WI38 (cell line): Measurements from ENCODE around the gene CD53.
"Not testable (repeated sequence)": the region's sequence is repeated elsewhere in the genome, so short reads cannot be mapped to it uniquely, and the experiment has no call there.

Experiments
- H3K4me3 ChIP-seq: 2 replicates; pipeline ENCODE4 v1.5.1; 2011; ENCODE audit warnings: low read depth, mild to moderate bottlenecking, control low read depth, low read length
- TF ChIP-seq, protein P1 (sequence below): IDR thresholded peaks from 2 replicates; pipeline ENCODE4 v1.5.1; 2012; ENCODE audit warnings: low read depth, mild to moderate bottlenecking, control low read depth, low read length

CD53 gene, protein sequence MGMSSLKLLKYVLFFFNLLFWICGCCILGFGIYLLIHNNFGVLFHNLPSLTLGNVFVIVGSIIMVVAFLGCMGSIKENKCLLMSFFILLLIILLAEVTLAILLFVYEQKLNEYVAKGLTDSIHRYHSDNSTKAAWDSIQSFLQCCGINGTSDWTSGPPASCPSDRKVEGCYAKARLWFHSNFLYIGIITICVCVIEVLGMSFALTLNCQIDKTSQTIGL

DNA sequence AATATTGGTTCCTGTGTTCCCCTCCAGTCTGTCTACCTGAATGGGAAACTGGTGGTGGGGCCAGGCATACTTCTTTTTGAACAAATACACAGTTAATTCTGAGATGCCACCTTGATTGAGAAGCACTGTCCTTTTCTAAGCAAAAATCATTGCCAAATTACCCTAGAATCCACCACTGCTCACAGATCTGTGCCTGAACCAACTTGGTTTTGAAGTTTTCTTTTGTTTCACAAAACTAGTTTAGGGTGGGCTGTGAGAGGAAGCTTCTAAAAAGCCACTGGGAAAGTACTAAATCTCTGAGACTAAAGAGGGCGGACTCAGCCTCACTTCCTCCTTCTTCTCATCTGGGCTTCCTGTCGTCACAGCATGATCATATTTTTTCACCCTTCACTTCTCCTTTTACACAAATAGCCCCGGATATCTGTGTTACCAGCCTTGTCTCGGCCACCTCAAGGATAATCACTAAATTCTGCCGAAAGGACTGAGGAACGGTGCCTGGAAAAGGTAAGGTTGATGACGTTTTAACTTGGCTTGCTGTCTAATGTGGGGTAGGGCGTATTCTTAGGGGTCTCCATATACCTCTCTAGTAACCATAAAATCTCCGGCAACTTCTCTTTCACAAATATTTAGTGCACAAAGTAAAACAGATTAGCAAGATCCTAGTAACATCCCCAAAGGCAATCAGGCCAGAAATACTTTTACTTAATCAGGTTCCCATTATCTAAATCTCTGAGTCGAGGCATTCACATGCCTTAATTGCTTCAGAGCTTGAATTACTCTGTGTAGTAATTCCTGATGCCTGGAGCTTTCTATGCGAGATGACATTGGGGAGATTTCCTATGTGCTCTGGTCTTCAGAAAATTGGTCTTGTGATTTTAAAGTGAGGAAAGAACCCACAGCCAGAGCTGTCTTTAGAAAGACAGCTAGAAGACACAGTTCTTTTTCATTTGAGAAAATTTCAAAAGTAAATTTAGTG lies at the start of gene CD53:
Gene CD53, plus strand, starts transcription at position 404 of the 976 bp plus-strand sequence. CDS start 18,261 bp downstream, outside the sequence.
- H3K4me3 ChIP-seq: no peak within 1 kb of the TSS
- TF ChIP-seq, protein P1, sequence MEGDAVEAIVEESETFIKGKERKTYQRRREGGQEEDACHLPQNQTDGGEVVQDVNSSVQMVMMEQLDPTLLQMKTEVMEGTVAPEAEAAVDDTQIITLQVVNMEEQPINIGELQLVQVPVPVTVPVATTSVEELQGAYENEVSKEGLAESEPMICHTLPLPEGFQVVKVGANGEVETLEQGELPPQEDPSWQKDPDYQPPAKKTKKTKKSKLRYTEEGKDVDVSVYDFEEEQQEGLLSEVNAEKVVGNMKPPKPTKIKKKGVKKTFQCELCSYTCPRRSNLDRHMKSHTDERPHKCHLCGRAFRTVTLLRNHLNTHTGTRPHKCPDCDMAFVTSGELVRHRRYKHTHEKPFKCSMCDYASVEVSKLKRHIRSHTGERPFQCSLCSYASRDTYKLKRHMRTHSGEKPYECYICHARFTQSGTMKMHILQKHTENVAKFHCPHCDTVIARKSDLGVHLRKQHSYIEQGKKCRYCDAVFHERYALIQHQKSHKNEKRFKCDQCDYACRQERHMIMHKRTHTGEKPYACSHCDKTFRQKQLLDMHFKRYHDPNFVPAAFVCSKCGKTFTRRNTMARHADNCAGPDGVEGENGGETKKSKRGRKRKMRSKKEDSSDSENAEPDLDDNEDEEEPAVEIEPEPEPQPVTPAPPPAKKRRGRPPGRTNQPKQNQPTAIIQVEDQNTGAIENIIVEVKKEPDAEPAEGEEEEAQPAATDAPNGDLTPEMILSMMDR: no peak

DNA sequence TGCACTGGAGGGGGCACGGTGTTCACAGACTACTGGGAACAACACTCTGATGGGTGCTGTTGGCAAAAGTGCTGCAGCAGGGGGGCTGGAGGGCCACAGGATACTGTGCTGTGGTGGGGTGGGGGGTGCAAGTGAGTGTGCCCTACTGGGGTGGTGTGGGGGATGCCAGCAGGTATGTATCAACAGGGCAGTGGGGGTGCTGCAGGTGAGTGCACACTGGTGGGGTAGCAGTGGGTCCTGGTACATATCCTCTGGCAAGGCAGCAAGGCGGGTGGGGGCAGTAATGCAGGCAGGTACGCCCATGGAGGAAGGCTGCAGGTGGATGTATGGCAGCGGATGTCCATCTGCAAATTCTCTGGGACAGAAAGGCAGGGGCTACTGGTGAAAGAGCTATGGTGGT lies 48.8 kb upstream of the CD53 start:
- TF ChIP-seq, protein P1: no peak

DNA sequence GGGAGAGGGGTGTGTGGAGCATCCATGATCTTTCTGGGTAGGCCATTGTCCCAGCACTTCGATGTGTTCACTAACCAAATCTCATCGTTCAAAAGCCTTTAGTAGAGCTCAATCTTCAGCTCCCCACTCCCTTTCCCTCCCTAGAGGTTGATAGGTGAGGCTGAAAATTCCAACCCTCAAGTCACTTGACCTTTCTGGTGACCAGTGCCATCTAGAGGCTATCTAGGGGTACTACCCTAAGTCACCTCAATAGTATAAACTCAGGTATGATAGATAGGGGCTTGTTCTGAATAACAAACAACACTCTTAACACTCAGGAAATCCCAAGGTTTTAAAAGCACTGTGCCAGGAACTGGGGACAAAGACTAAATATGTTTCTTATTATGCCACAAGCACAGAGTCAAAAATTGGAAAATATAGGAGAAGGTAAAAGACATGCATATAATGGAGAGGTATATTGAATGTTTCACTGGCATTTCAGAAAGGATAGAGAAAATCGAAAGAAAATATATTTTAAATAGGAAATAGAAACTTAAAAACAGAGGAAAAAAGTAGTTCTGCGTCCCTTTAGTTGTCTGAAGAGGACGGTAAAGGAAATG lies 42.9 kb upstream of the CD53 start:
- H3K4me3 ChIP-seq: no peak overlapping the region
- TF ChIP-seq, protein P1: peak; percentile 62

More for the DNA sequence above, 48.8 kb upstream of the CD53 start:
- H3K4me3 ChIP-seq: no peak overlapping the region

DNA sequence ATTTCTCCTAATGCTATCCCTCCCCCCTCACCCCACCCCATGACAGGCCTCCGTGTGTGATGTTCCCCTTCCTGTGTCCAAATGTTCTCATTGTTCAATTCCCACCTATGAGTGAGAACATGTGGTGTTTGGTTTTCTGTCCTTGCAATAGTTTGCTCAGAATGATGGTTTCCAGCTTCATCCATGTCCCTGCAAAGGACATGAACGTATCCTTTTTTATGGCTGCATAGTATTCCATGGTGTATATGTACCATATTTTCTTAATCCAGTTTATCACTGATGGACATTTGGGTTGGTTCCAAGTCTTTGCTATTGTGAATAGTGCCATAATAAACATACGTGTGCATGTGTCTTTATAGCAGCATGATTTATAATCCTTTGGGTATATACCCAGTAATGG lies 39.2 kb upstream of the CD53 start:
- not testable (repeated sequence) for H3K4me3 ChIP-seq

DNA sequence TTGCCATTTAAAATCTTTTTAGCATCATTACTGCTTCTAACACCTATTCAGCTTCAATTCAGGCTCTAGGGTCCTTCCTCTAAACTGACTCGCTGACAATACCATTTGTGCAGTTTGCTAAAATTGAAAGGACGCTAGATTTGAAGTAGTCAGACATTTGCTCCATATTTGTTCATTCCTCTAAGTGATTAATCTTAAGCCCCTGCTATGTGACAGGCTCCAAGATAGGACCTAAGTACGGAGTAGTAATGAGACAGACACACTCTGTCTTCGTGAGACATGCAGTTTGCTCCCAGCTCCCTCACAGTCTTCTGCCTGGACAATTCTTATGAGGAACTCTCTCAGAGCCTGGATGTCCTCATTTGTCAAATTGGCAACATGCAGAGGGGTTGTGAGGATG lies 26.1 kb upstream of the CD53 start:
- TF ChIP-seq, protein P1: no peak
- no peak overlapping the region for H3K4me3 ChIP-seq

DNA sequence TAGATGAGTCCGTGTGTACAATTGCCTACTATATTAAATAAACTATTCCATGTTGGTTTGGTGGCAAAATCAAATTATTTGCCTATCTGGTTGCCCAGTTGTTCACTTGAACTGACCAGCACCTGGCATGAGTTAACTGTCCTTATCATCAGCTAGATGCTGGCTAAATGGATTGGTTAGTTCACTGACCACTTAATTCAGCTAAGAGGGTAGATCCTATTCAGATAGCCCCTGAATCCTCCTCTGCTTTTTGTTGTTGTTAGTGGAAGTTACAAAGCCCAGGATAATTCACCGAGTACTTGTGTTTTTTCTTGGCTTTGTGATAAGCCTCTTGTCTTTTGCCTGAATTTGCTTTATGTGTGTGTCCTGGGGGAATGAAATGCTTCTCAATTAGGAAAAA lies 22.8 kb upstream of the CD53 start:
- TF ChIP-seq, protein P1: no peak
- no peak overlapping the region for H3K4me3 ChIP-seq

DNA sequence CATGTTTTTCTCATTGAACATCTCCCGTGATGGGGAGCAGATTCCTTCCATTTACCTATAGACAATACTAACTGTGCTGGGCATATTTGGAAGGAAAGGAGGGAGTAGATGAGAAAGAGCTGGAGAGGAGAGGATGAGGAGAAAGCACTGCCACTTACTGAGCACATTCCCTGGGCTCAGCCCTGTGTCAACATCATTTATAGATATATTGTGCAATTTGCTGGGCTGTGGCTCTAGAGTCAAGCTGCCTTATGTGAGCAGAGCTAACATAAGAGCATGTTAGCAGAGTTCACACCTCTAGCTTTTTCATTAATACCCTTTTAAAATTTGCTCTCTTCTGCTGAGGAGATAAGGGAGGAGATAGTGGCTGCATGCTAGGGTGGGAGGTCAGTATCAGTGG lies 22.3 kb upstream of the CD53 start:
- TF ChIP-seq, protein P1: no peak
- H3K4me3 ChIP-seq: no peak overlapping the region
